ENCODE measurements around the gene MEF2B. TPM values are rescaled to one million over a fixed set of nuclear protein-coding genes. Genes with fewer than 3 reads are reported as not detected.

Gene MEF2B
- polyA plus RNA-seq, 1 experiment = 0.38 TPM

DNA sequence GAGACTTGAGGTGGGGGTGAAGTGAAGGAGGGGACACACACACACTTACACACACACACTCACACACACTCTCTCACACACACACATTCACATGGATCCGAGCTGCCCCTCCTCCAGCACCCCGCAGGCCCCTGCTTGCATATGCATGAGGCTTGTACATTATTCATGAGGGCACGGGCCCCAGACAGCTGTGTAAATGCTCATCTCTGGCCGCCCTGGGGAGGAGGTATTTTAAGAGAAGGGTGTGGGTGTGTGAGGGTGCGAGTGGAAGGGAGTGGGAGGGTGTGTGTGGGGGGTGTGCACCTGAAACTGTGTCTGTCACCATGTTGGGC is 44.1 kb upstream of the MEF2B start:
- no peak for DNase-seq (ENCODE audit: low read depth, low spot score)
- Histone ChIP-seq H3K27ac (ENCODE audit: low read depth, low read length) (no peak overlapping the region), H3K27me3 (ENCODE audit: control insufficient read depth, insufficient read depth, low read length) (peaks cover 27% of the 10 kb centered on the region), H3K4me3 (ENCODE audit: low read depth, low read length) (no peak overlapping the region), H3K9me3 (ENCODE audit: control insufficient read depth, insufficient read depth, low read length) (no peaks in the 10 kb centered on the region)
- TF ChIP-seq, protein P1, sequence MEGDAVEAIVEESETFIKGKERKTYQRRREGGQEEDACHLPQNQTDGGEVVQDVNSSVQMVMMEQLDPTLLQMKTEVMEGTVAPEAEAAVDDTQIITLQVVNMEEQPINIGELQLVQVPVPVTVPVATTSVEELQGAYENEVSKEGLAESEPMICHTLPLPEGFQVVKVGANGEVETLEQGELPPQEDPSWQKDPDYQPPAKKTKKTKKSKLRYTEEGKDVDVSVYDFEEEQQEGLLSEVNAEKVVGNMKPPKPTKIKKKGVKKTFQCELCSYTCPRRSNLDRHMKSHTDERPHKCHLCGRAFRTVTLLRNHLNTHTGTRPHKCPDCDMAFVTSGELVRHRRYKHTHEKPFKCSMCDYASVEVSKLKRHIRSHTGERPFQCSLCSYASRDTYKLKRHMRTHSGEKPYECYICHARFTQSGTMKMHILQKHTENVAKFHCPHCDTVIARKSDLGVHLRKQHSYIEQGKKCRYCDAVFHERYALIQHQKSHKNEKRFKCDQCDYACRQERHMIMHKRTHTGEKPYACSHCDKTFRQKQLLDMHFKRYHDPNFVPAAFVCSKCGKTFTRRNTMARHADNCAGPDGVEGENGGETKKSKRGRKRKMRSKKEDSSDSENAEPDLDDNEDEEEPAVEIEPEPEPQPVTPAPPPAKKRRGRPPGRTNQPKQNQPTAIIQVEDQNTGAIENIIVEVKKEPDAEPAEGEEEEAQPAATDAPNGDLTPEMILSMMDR (IDR thresholded peaks at IDR 0.05; ENCODE audit: low read depth, low read length) = no peak
- ChIA-PET POLR2A (no interaction called here), CTCF (interaction anchor here (1.5 kb wide), 1 partner anchor 11 kb away, joined by 3 read pairs; no protein-coding TSS in a partner anchor)

- peaks cover 27% of the 10 kb centered on the region for H3K27me3 ChIP-seq (ENCODE audit: control insufficient read depth, insufficient read depth, low read length)
- no peak overlapping the region for H3K4me3 ChIP-seq (ENCODE audit: low read depth, low read length)
- TF ChIP-seq, protein P1 (IDR thresholded peaks at IDR 0.05; ENCODE audit: low read depth, low read length) = no peak
- POLR2A ChIA-PET = no interaction called here
- no peak for DNase-seq (ENCODE audit: low read depth, low spot score)
- no peaks in the 10 kb centered on the region for H3K9me3 ChIP-seq (ENCODE audit: control insufficient read depth, insufficient read depth, low read length)
- CTCF ChIA-PET = no interaction called here
- H3K27ac ChIP-seq (ENCODE audit: low read depth, low read length) = no peak overlapping the region
These were observed 43.5 kb upstream of the MEF2B start for GRCh38 chr19:19213426-19214158.

DNA sequence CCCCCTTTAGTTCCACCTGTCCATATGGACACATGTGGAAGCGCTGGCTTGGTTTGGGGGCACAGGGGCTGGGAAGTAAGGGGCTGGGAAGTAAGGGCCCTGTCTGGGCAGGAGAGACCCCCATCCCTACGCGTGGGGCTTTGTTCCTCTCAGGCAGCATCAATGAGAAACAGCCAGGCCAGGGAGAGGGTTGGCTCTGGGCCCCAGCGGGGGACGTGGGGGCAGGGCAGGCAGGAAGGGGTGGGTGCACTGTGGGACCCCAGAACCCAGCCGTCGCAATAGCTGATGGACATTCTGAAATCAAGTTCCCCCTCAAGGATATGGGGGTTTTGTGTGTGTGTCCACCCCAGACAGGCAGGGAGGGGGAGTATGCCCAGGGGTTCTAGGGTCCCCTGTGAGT is 42.9 kb upstream of the MEF2B start:
- H3K27me3 ChIP-seq (ENCODE audit: control insufficient read depth, insufficient read depth, low read length) = peaks cover 27% of the 10 kb centered on the region
- CTCF ChIA-PET = no interaction called here
- H3K27ac ChIP-seq (ENCODE audit: low read depth, low read length) = no peak overlapping the region
- POLR2A ChIA-PET = no interaction called here
- no peak overlapping the region for H3K4me3 ChIP-seq (ENCODE audit: low read depth, low read length)
- no peaks in the 10 kb centered on the region for H3K9me3 ChIP-seq (ENCODE audit: control insufficient read depth, insufficient read depth, low read length)
- TF ChIP-seq, protein P1 (IDR thresholded peaks at IDR 0.05; ENCODE audit: low read depth, low read length) = no peak
- no peak for DNase-seq (ENCODE audit: low read depth, low spot score)

- no peak for DNase-seq (ENCODE audit: low read depth, low spot score)
- Histone ChIP-seq H3K27me3 (ENCODE audit: control insufficient read depth, insufficient read depth, low read length) (peaks cover 27% of the 10 kb centered on the region), H3K9me3 (ENCODE audit: control insufficient read depth, insufficient read depth, low read length) (no peaks in the 10 kb centered on the region), H3K4me3 (ENCODE audit: low read depth, low read length) (no peak within 1 kb of the TSS), H3K27ac (ENCODE audit: low read depth, low read length) (no peak within 1 kb of the TSS)
- ChIA-PET CTCF (no interaction called here), POLR2A (no interaction called here)
- TF ChIP-seq, protein P1 (IDR thresholded peaks at IDR 0.05; ENCODE audit: low read depth, low read length) = no peak
These were observed 41.7 kb upstream of the MEF2B start, which contains the start of gene NCAN for GRCh38 chr19:19211499-19212420. NCAN (plus strand) TSS chr19:19211958; CDS start chr19:19216954, 4,996 bp downstream.

DNA sequence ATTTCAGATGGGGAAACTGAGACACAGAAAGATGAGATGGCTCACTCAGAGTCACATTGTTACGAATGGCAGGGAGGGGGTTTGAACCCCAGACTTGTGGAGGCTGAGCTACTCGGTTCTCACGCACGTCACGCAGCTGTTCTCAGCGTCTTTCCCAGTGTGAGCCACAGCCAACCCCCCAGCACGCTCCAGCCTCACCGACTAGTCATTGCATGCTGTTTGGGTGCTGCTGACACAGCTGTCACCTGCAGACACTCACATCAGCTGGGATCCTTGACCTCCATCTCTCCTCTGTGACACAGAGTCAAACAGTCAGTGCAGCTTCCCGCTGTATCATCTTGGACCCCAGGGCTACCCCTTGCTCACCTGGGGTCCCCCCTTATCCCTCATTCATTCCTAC is 39.3 kb upstream of the MEF2B start:
- Histone ChIP-seq H3K4me3 (ENCODE audit: low read depth, low read length) (no peak overlapping the region), H3K9me3 (ENCODE audit: control insufficient read depth, insufficient read depth, low read length) (no peaks in the 10 kb centered on the region), H3K27ac (ENCODE audit: low read depth, low read length) (no peak overlapping the region), H3K27me3 (ENCODE audit: control insufficient read depth, insufficient read depth, low read length) (peaks cover 23% of the 10 kb centered on the region)
- TF ChIP-seq, protein P1 (IDR thresholded peaks at IDR 0.05; ENCODE audit: low read depth, low read length) = no peak
- POLR2A ChIA-PET = no interaction called here
- DNase-seq (ENCODE audit: low read depth, low spot score) = no peak
- CTCF ChIA-PET = no interaction called here
